SK-N-MC (cell line): ENCODE results near the gene CDC42BPB.

ENCODE experiments used
- EZH2 ChIP-seq: fragments of 200-600 bp; sonication (generic); IDR thresholded peaks from one replicate; pipeline ENCODE4 v1.6.1; 2017; ENCODE audit warnings: antibody characterized with exemption
- FOXP2 ChIP-seq: optimal IDR thresholded peaks from 2 replicates; pipeline ENCODE3; 2011; ENCODE audit warnings: mild to moderate bottlenecking, moderate library complexity; ENCODE audit not compliant: insufficient read depth; ENCODE audit errors: extremely low read length, control extremely low read depth
- POLR2AphosphoS5 ChIP-seq: IDR thresholded peaks from 2 replicates; pipeline ENCODE4 v1.6.1; 2012; ENCODE audit warnings: mild to moderate bottlenecking, low read depth, low read length, borderline replicate concordance

- TF ChIP-seq EZH2 (no peak), POLR2AphosphoS5 (no peak), FOXP2 (no peak)
These were observed 166.2 kb downstream of the CDC42BPB start for GRCh38 chr14:102891111-102891510.
